NCI-H345 treated with DMSO at 0.1 percent for 48 hours (cell line): ENCODE measurements around the gene ZNF683.

ENCODE experiments used
- DNase-seq: peaks from one replicate; lab custom pipeline; 2025; ENCODE audit not compliant: unreplicated experiment; lab: John Stamatoyannopoulos, UW

Gene ZNF683

GRCh38 chr1:26359981-26360806, 12.4 kb downstream of the ZNF683 start:
- DNase-seq = no peak

GRCh38 chr1:26358411-26359384, 13.9 kb downstream of the ZNF683 start:
- no peak for DNase-seq

GRCh38 chr1:26357121-26357602, 15.4 kb downstream of the ZNF683 start:
- no peak for DNase-seq

GRCh38 chr1:26356106-26356505, 16.4 kb downstream of the ZNF683 start:
- DNase-seq = no peak

- DNase-seq = no peak
Observed at GRCh38 chr1:26354972-26355371, 17.6 kb downstream of the ZNF683 start.

- DNase-seq = no peak
Observed at GRCh38 chr1:26353976-26354820, 18.4 kb downstream of the ZNF683 start, which contains the start of gene CRYBG2. Gene CRYBG2, minus strand, starts transcription at chr1:26354130. Its CDS starts 7,473 bp downstream, at chr1:26346657.

GRCh38 chr1:26353210-26353859, 19.2 kb downstream of the ZNF683 start:
- no peak for DNase-seq

- no peak for DNase-seq
Observed at GRCh38 chr1:26352338-26352679, 20.2 kb downstream of the ZNF683 start.

GRCh38 chr1:26351590-26352337, 20.8 kb downstream of the ZNF683 start:
- DNase-seq = no peak

GRCh38 chr1:26350701-26351589, 21.6 kb downstream of the ZNF683 start:
- no peak for DNase-seq

GRCh38 chr1:26350343-26350700, 22.2 kb downstream of the ZNF683 start:
- DNase-seq = no peak

- no peak for DNase-seq
Observed at GRCh38 chr1:26349877-26350244, 22.7 kb downstream of the ZNF683 start.

- DNase-seq = no peak
Observed at GRCh38 chr1:26349188-26349876, 23.2 kb downstream of the ZNF683 start.

- no peak for DNase-seq
Observed at GRCh38 chr1:26346274-26347033, 26.1 kb downstream of the ZNF683 start.

GRCh38 chr1:26345718-26346117, 26.8 kb downstream of the ZNF683 start:
- DNase-seq = no peak

- no peak for DNase-seq
Observed at GRCh38 chr1:26344147-26344920, 28.2 kb downstream of the ZNF683 start.

- DNase-seq = no peak
Observed at GRCh38 chr1:26340047-26340481, 32.5 kb downstream of the ZNF683 start.
